WTC11 (cell line): ENCODE data around the gene LAD1.

Experiments used
- ATF2 ChIP-seq: sonication (generic); formaldehyde crosslinking; IDR thresholded peaks from 2 replicates; pipeline ENCODE4 v1.8.1; 2022; ENCODE audit warnings: low read depth, missing genetic modification reagents, borderline replicate concordance
- CTCF ChIP-seq: fragments of 200-600 bp; IDR thresholded peaks from 2 replicates; pipeline ENCODE4 v1.8.0; 2022; ENCODE audit warnings: antibody characterized with exemption
- E2F1 ChIP-seq: sonication (generic); formaldehyde crosslinking; IDR thresholded peaks from 2 replicates; pipeline ENCODE4 v1.8.0; 2022; ENCODE audit warnings: mild to moderate bottlenecking, missing genetic modification reagents
- E2F4 ChIP-seq: sonication (generic); formaldehyde crosslinking; IDR thresholded peaks from 2 replicates; pipeline ENCODE4 v1.8.1; 2022; ENCODE audit warnings: low read depth, mild to moderate bottlenecking, moderate library complexity, missing genetic modification reagents, borderline replicate concordance
- HMGA2 ChIP-seq: fragments of 250-450 bp; sonication (Bioruptor Pico); IDR thresholded peaks from 2 replicates; pipeline ENCODE4 v1.4.0; 2021; ENCODE audit warnings: mild to moderate bottlenecking, moderate library complexity
- IRF2 ChIP-seq: sonication (generic); formaldehyde crosslinking; IDR thresholded peaks from 2 replicates; pipeline ENCODE4 v1.8.0; 2022; ENCODE audit warnings: low read depth, missing genetic modification reagents, borderline replicate concordance
- JUN ChIP-seq: sonication (generic); formaldehyde crosslinking; IDR thresholded peaks from 2 replicates; pipeline ENCODE4 v1.8.0; 2023; ENCODE audit warnings: mild to moderate bottlenecking, missing genetic modification reagents
- MAX ChIP-seq: sonication (generic); formaldehyde crosslinking; IDR thresholded peaks from 2 replicates; pipeline ENCODE4 v1.8.0; 2022; ENCODE audit warnings: mild to moderate bottlenecking, missing genetic modification reagents
- NR2C2 ChIP-seq: sonication (generic); formaldehyde crosslinking; IDR thresholded peaks from 2 replicates; pipeline ENCODE4 v1.8.0; 2022; ENCODE audit warnings: mild to moderate bottlenecking, missing genetic modification reagents
- TEAD4 ChIP-seq: sonication (generic); formaldehyde crosslinking; IDR thresholded peaks from 2 replicates; pipeline ENCODE4 v1.8.0; 2022; ENCODE audit warnings: mild to moderate bottlenecking, missing genetic modification reagents
- ZBTB21 ChIP-seq: sonication (generic); formaldehyde crosslinking; IDR thresholded peaks from 2 replicates; pipeline ENCODE4 v1.8.1; 2023; ENCODE audit warnings: mild to moderate bottlenecking, missing genetic modification reagents, borderline replicate concordance

- TF ChIP-seq JUN (CRISPR knock-in tag) = no peak
- no peak for TF ChIP-seq CTCF
- no peak for TF ChIP-seq HMGA2 (CRISPR knock-in tag)
- TF ChIP-seq NR2C2 = no peak
- TF ChIP-seq ATF2 (CRISPR knock-in tag) = no peak
- no peak for TF ChIP-seq MAX (CRISPR knock-in tag)
- TF ChIP-seq E2F4 (CRISPR knock-in tag) = no peak
- TF ChIP-seq E2F1 (CRISPR knock-in tag) = no peak
- TF ChIP-seq ZBTB21 (CRISPR knock-in tag) = no peak
- no peak for TF ChIP-seq TEAD4
- TF ChIP-seq IRF2 (CRISPR knock-in tag) = no peak
Measured at GRCh38 chr1:201341377-201341776, 57.7 kb downstream of the LAD1 start.
